WERI-Rb-1 (cell line): Measurements from ENCODE around the gene EZH2.

ENCODE experiments used
- DNase-seq: peaks from one replicate; pipeline ENCODE4 v3.0.0-alpha.2; 2020
- H3K27ac ChIP-seq: fragments of 250-450 bp; sonication (Bioruptor Pico); 2 replicates; pipeline ENCODE4 v1.5.1; 2020; ENCODE audit warnings: mild to moderate bottlenecking, moderate library complexity
- H3K27me3 ChIP-seq: fragments of 250-450 bp; sonication (Bioruptor Pico); 2 replicates; pipeline ENCODE4 v1.5.1; 2021; ENCODE audit warnings: mild to moderate bottlenecking, low read depth, moderate library complexity; ENCODE audit not compliant: insufficient read depth, severe bottlenecking
- H3K36me3 ChIP-seq: fragments of 250-450 bp; sonication (Bioruptor Pico); 2 replicates; pipeline ENCODE4 v1.5.1; 2020; ENCODE audit warnings: mild to moderate bottlenecking, moderate library complexity
- H3K4me3 ChIP-seq: 2 replicates; pipeline ENCODE4 v1.5.1; 2011; ENCODE audit warnings: low read depth, mild to moderate bottlenecking, control low read depth, low read length
- H3K9me3 ChIP-seq: fragments of 250-450 bp; sonication (Bioruptor Pico); 2 replicates; pipeline ENCODE4 v1.5.1; 2021; ENCODE audit warnings: mild to moderate bottlenecking, moderate library complexity; ENCODE audit not compliant: severe bottlenecking
- CTCF ChIP-seq: IDR thresholded peaks from 2 replicates; pipeline ENCODE4 v1.5.1; 2011; ENCODE audit warnings: low read depth, mild to moderate bottlenecking, control low read depth, inconsistent platforms, low read length

EZH2 gene

GRCh38 chr7:148856578-148856881, 27.6 kb downstream of the EZH2 start:
- H3K36me3 ChIP-seq = peaks cover 10% of the 10 kb centered on the region; the same call in 1 of the 2 replicates
- no peak overlapping the region for H3K4me3 ChIP-seq
- no peak for DNase-seq
- H3K27ac ChIP-seq = no peak overlapping the region
- H3K27me3 ChIP-seq = no peaks in the 10 kb centered on the region
- TF ChIP-seq CTCF = no peak
- H3K9me3 ChIP-seq = no peaks in the 10 kb centered on the region

- H3K9me3 ChIP-seq = no peaks in the 10 kb centered on the region
- H3K36me3 ChIP-seq = peaks cover 10% of the 10 kb centered on the region; the same call in 1 of the 2 replicates
- H3K4me3 ChIP-seq = no peak overlapping the region
- no peak for TF ChIP-seq CTCF
- DNase-seq = no peak
- H3K27ac ChIP-seq = no peak overlapping the region
- no peaks in the 10 kb centered on the region for H3K27me3 ChIP-seq
These were observed 29.1 kb downstream of the EZH2 start for GRCh38 chr7:148854983-148855382.

- Histone ChIP-seq H3K4me3 (no peak overlapping the region), H3K36me3 (peaks cover 12% of the 10 kb centered on the region), H3K9me3 (no peaks in the 10 kb centered on the region), H3K27ac (no peak overlapping the region), H3K27me3 (no peaks in the 10 kb centered on the region)
- no peak for TF ChIP-seq CTCF
- DNase-seq = no peak
These were observed 31.8 kb downstream of the EZH2 start for GRCh38 chr7:148852272-148852671.

GRCh38 chr7:148850564-148850963, 33.5 kb downstream of the EZH2 start:
- H3K36me3 ChIP-seq = peaks cover 21% of the 10 kb centered on the region
- no peak overlapping the region for H3K4me3 ChIP-seq
- no peaks in the 10 kb centered on the region for H3K9me3 ChIP-seq
- H3K27ac ChIP-seq = peak overlapping the region; percentile 82
- no peaks in the 10 kb centered on the region for H3K27me3 ChIP-seq
- DNase-seq = no peak
- no peak for TF ChIP-seq CTCF

GRCh38 chr7:148849393-148850098, 34.5 kb downstream of the EZH2 start:
- TF ChIP-seq CTCF = no peak
- H3K9me3 ChIP-seq = no peaks in the 10 kb centered on the region
- no peaks in the 10 kb centered on the region for H3K27me3 ChIP-seq
- H3K36me3 ChIP-seq = peaks cover 22% of the 10 kb centered on the region
- H3K4me3 ChIP-seq = peak overlapping the region; percentile 13
- H3K27ac ChIP-seq = peak overlapping the region; percentile 82
- DNase-seq = peak; percentile 47
